HG03135 (cell line): ENCODE measurements around the gene KDM2B.
A peak's percentile ranks its signal among the peaks of the same experiment; 100 is the strongest.

Experiments used
- ATAC-seq: cut with Tn5 transposase; IDR thresholded peaks from one replicate; pipeline ENCODE4 v1.9.1; 2021; ENCODE audit warnings: mild to moderate bottlenecking, moderate library complexity; ENCODE audit not compliant: unreplicated experiment

Gene KDM2B

GRCh38 chr12:121532503-121533393, 48.1 kb downstream of the KDM2B start:
- ATAC-seq = no peak

GRCh38 chr12:121531356-121531750, 49.5 kb downstream of the KDM2B start:
- no peak for ATAC-seq

GRCh38 chr12:121530600-121531355, 50.0 kb downstream of the KDM2B start:
- no peak for ATAC-seq

GRCh38 chr12:121529184-121529583, 51.6 kb downstream of the KDM2B start:
- ATAC-seq = no peak

GRCh38 chr12:121525411-121525810, 55.4 kb downstream of the KDM2B start:
- no peak for ATAC-seq

- no peak for ATAC-seq
Measured at GRCh38 chr12:121524196-121524916, 56.5 kb downstream of the KDM2B start.

- no peak for ATAC-seq
Measured at GRCh38 chr12:121523741-121524140, 57.1 kb downstream of the KDM2B start.

GRCh38 chr12:121522971-121523370, 57.9 kb downstream of the KDM2B start:
- no peak for ATAC-seq

- no peak for ATAC-seq
Measured at GRCh38 chr12:121520586-121521086, 60.2 kb downstream of the KDM2B start.

- ATAC-seq = no peak
Measured at GRCh38 chr12:121520119-121520518, 60.7 kb downstream of the KDM2B start.

- no peak for ATAC-seq
Measured at GRCh38 chr12:121519227-121519626, 61.6 kb downstream of the KDM2B start.

- ATAC-seq = no peak
Measured at GRCh38 chr12:121518656-121519055, 62.2 kb downstream of the KDM2B start.

- ATAC-seq = no peak
Measured at GRCh38 chr12:121516437-121517011, 64.3 kb downstream of the KDM2B start.

GRCh38 chr12:121515615-121516014, 65.2 kb downstream of the KDM2B start:
- no peak for ATAC-seq

GRCh38 chr12:121514184-121514742, 66.6 kb downstream of the KDM2B start:
- ATAC-seq = peak; percentile 49

- peak; percentile 46 for ATAC-seq
Measured at GRCh38 chr12:121513464-121514183, 67.2 kb downstream of the KDM2B start.

- ATAC-seq = no peak
Measured at GRCh38 chr12:121512561-121512960, 68.3 kb downstream of the KDM2B start.

GRCh38 chr12:121511916-121512315, 68.9 kb downstream of the KDM2B start:
- ATAC-seq = no peak

GRCh38 chr12:121509339-121509738, 71.5 kb downstream of the KDM2B start:
- ATAC-seq = no peak

- ATAC-seq = no peak
Measured at GRCh38 chr12:121508533-121508932, 72.3 kb downstream of the KDM2B start.
